Measurements from ENCODE around the gene NLRX1.
"Not testable (repeated sequence)": the region's sequence is repeated elsewhere in the genome, so short reads cannot be mapped to it uniquely, and the experiment has no call there.

NLRX1 gene

GRCh38 chr11:119209186-119209585, 40.7 kb downstream of the NLRX1 start:
- no peak for DNase-seq

- DNase-seq = no peak
Observed at GRCh38 chr11:119210050-119210449, 41.5 kb downstream of the NLRX1 start.

- no peak for DNase-seq
Observed at GRCh38 chr11:119218141-119218878, 49.8 kb downstream of the NLRX1 start.

- DNase-seq = no peak
Observed at GRCh38 chr11:119222308-119222707, 53.8 kb downstream of the NLRX1 start.

- DNase-seq = no peak
Observed at GRCh38 chr11:119222891-119223290, 54.4 kb downstream of the NLRX1 start.

GRCh38 chr11:119223856-119224255, 55.3 kb downstream of the NLRX1 start:
- no peak for DNase-seq

GRCh38 chr11:119228535-119229287, 60.2 kb downstream of the NLRX1 start:
- not testable (repeated sequence) for DNase-seq

GRCh38 chr11:119229288-119229672, 60.8 kb downstream of the NLRX1 start:
- no peak for DNase-seq

- DNase-seq = no peak
Observed at GRCh38 chr11:119229741-119230140, 61.2 kb downstream of the NLRX1 start.

Data from activated CD4-positive, alpha-beta T cell treated with anti-CD3 and anti-CD28 coated beads for 1 hour (primary cell).